Mesenchymal stem cell (in vitro differentiated cells and primary cell): ENCODE data around the gene ADCY1.
A peak's percentile ranks its signal among the peaks of the same experiment; 100 is the strongest.

Experiments used
- DNase-seq: peaks from one replicate; pipeline ENCODE4 v3.0.0-alpha.2; 2013
- H2AFZ ChIP-seq: one replicate; pipeline ENCODE4 v1.6.1; 2013; ENCODE audit warnings: low read depth, mild to moderate bottlenecking, control low read depth, inconsistent platforms, low read length, moderate library complexity
- H2AK5ac ChIP-seq: 2 replicates; pipeline ENCODE4 v1.6.1; 2013; ENCODE audit warnings: low read length, moderate library complexity, mild to moderate bottlenecking, inconsistent platforms; ENCODE audit not compliant: severe bottlenecking
- H2BK120ac ChIP-seq: one replicate; pipeline ENCODE4 v1.6.1; 2013; ENCODE audit warnings: low read depth, mild to moderate bottlenecking, inconsistent platforms, low read length, moderate library complexity
- H2BK12ac ChIP-seq, 2 experiments: one replicate each; pipeline ENCODE4 v1.6.1; 2013; ENCODE audit warnings: inconsistent platforms in 2 of 2, low read length in 2 of 2, mild to moderate bottlenecking in 2 of 2, moderate library complexity in 2 of 2, control low read depth in 1 of 2
- H2BK15ac ChIP-seq: one replicate; pipeline ENCODE4 v1.6.1; 2013; ENCODE audit warnings: mild to moderate bottlenecking, low read depth, inconsistent platforms; ENCODE audit not compliant: poor library complexity, severe bottlenecking
- H2BK5ac ChIP-seq: 2 replicates; pipeline ENCODE4 v1.6.1; 2013; ENCODE audit warnings: low read depth, mild to moderate bottlenecking, low read length, control low read depth, inconsistent platforms; ENCODE audit not compliant: poor library complexity, severe bottlenecking
- H3K14ac ChIP-seq, 2 experiments: one replicate each; pipeline ENCODE4 v1.6.1; 2013; ENCODE audit warnings: inconsistent platforms in 2 of 2, low read length in 2 of 2, control low read depth in 1 of 2, mild to moderate bottlenecking in 1 of 2, moderate library complexity in 1 of 2
- H3K18ac ChIP-seq, 2 experiments: one replicate each; pipeline ENCODE4 v1.6.1; 2013; ENCODE audit warnings: inconsistent platforms in 2 of 2, low read length in 2 of 2, control low read depth in 1 of 2, low read depth in 1 of 2, mild to moderate bottlenecking in 1 of 2
- H3K23ac ChIP-seq, 2 experiments: one replicate each; pipeline ENCODE4 v1.6.1; 2013; ENCODE audit warnings: inconsistent platforms in 2 of 2, low read length in 2 of 2, mild to moderate bottlenecking in 2 of 2, moderate library complexity in 2 of 2, control low read depth in 1 of 2
- H3K27ac ChIP-seq: 2 replicates; pipeline ENCODE4 v1.5.1; 2013; ENCODE audit warnings: mild to moderate bottlenecking, moderate library complexity, low read length, control low read depth, inconsistent platforms; ENCODE audit not compliant: poor library complexity, severe bottlenecking
- H3K27me3 ChIP-seq, 2 experiments: 2 replicates each; pipeline versions ENCODE4 v1.6.1 to v1.7.0; 2013; ENCODE audit warnings: low read length in 2 of 2, mild to moderate bottlenecking in 2 of 2, moderate library complexity in 2 of 2, control low read depth in 1 of 2, inconsistent platforms in 1 of 2; ENCODE audit not compliant: control insufficient read depth in 1 of 2, insufficient read depth in 1 of 2
- H3K36me3 ChIP-seq, 2 experiments: 2 replicates each; pipeline versions ENCODE4 v1.6.1 to v1.7.0; 2013; ENCODE audit warnings: low read length in 2 of 2, control low read depth in 1 of 2, inconsistent platforms in 1 of 2, low read depth in 1 of 2, mild to moderate bottlenecking in 1 of 2; ENCODE audit not compliant: insufficient read depth in 2 of 2, control insufficient read depth in 1 of 2
- H3K4ac ChIP-seq, 2 experiments: one replicate each; pipeline ENCODE4 v1.6.1; 2013; ENCODE audit warnings: inconsistent platforms in 2 of 2, low read length in 2 of 2, mild to moderate bottlenecking in 2 of 2, moderate library complexity in 2 of 2, control low read depth in 1 of 2, low read depth in 1 of 2
- H3K4me1 ChIP-seq: 2 replicates; pipeline ENCODE4 v1.6.1; 2013; ENCODE audit warnings: low read depth, low read length, control low read depth; ENCODE audit not compliant: control insufficient read depth, insufficient read depth
- H3K4me2 ChIP-seq: 2 replicates; pipeline ENCODE4 v1.6.1; 2013; ENCODE audit warnings: low read length, mild to moderate bottlenecking, inconsistent platforms; ENCODE audit not compliant: poor library complexity, severe bottlenecking
- H3K4me3 ChIP-seq, 2 experiments: 2 replicates each; pipeline versions ENCODE4 v1.5.1 to v1.7.0; 2013; ENCODE audit warnings: low read length in 2 of 2, mild to moderate bottlenecking in 2 of 2, control low read depth in 1 of 2, low read depth in 1 of 2; ENCODE audit not compliant: insufficient read depth in 1 of 2
- H3K79me1 ChIP-seq: replicated peaks from 2 replicates; pipeline ENCODE4 v1.6.1; 2013; ENCODE audit warnings: mild to moderate bottlenecking, control low read depth, low read length, inconsistent platforms; ENCODE audit not compliant: poor library complexity, severe bottlenecking
- H3K9ac ChIP-seq: 2 replicates; pipeline ENCODE4 v1.7.0; 2013; ENCODE audit warnings: mild to moderate bottlenecking, low read length, moderate library complexity
- H3K9me3 ChIP-seq: 2 replicates; pipeline ENCODE4 v1.7.0; 2013; ENCODE audit warnings: mild to moderate bottlenecking, low read length; ENCODE audit not compliant: control insufficient read depth
- H4K8ac ChIP-seq: one replicate; pipeline ENCODE4 v1.6.1; 2013; ENCODE audit warnings: inconsistent platforms, mild to moderate bottlenecking, low read length, moderate library complexity
- H4K91ac ChIP-seq: one replicate; pipeline ENCODE4 v1.6.1; 2013; ENCODE audit warnings: mild to moderate bottlenecking, low read length, inconsistent platforms
- WGBS: methylation state at CpG from one replicate; pipeline ENCODE4 v1.1.7; 2013; ENCODE audit warnings: mixed read lengths; 5-methylcytosine and 5-hydroxymethylcytosine counted together

The ADCY1 gene

DNA sequence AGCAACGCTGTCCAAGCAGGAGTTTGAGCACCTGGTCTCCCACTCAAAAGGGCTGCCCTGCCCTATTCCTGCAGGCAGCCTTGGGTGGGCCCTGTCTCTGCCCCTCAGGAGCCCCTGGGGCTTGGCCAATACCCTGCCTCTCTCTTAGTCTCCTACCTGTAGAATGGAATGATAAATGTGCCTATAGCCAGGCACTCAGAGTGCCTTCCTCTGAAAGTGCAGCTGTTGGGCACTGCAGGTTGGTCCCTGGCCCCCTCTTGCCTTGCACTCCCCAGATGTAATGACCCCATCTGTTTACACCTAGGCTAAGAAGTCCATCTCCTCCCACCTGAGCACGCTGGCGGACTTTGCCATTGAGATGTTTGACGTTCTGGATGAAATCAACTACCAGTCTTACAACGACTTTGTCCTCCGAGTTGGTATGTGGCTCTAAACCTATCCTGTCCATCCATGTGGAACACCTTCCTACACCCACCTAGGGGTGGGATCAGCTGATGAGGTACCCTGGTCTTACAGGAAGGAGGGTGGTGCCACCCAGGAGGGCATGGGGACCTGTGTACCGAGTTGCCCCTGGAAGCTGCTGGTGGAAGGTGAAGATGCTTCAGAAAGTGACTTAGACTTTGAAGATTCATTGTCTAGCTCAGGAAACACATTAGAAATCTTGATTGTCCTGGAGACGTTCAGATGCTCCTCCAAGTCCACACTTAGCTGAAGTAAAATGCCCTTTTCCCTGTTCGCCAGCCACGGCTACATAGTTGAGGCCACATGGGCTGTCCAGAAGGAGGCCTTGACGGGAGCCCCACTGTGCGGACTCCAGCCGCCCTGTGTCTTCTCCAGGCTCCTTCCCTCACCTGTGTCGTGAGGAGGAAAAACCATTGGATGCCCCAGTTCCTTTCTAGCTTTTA, 134.1 kb downstream of the ADCY1 start:
- Histone ChIP-seq H2BK120ac (no peak overlapping the region), H2BK12ac (no peak overlapping the region), H3K27ac (no peak overlapping the region), H2BK15ac (no peak overlapping the region), H3K4ac (no peak overlapping the region), H3K79me1 (no peaks in the 10 kb centered on the region), H3K27me3 (peaks cover 0 to 35% of the 10 kb centered on the region in 2 experiments), H2BK5ac (no peak overlapping the region), H4K91ac (no peak overlapping the region), H3K23ac (no peak overlapping the region), H3K9me3 (no peaks in the 10 kb centered on the region), H4K8ac (no peak overlapping the region), H3K18ac (no peak overlapping the region), H2AK5ac (no peak overlapping the region), H3K36me3 (no peaks in the 10 kb centered on the region), H3K4me2 (no peak overlapping the region), H3K9ac (no peak overlapping the region), H3K4me1 (no peaks in the 10 kb centered on the region), H3K4me3 (no peak overlapping the region), H2AFZ (no peak overlapping the region), H3K14ac (no peak overlapping the region)
- 94% methylated on average over 13 of the region's 14 CpGs for WGBS
- no peak for DNase-seq

DNA sequence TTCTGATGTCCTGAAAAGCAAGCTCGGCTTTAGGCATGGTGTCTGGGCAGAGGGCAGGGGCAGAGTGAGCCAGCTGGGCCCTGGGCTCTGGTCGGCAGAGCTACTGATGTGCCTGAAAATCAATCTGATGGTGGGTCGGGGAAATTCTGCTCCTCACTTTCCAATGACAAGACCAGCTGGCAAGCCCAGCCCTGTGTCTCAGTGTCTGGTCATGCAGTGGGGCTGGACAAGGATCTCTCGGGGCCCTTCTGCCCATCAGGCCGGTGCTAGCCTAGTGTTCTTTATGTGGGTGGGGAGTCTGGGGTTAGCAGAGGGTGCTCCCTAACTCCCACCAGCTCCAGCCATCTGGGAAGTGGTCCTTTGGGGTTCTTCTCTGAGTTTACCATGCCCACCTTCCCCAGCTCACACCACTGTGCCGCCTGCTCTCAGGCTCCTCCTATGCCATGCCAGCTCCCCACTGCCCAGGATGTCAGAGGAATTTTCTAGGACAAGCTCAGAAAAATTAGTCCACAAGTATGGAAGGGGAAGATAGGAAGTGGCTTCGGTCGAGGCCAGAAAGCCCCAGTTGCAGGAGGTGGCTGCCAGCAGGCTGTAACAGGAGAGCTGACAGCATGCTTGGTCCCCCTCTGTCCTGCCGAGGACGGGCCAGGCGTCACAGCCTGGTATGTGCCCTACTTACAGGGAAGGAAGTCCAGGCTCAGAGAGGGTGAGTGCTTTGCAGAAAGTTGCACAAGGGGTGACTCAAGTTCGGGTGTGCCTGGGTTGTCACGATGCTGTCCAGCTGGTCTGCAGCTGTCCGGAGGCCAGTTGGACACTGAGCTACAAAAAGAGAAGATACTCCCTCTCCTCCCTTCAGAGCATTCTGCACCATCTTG, 135.2 kb downstream of the ADCY1 start:
- 75% methylated on average over 12 of the region's 14 CpGs for WGBS

DNA sequence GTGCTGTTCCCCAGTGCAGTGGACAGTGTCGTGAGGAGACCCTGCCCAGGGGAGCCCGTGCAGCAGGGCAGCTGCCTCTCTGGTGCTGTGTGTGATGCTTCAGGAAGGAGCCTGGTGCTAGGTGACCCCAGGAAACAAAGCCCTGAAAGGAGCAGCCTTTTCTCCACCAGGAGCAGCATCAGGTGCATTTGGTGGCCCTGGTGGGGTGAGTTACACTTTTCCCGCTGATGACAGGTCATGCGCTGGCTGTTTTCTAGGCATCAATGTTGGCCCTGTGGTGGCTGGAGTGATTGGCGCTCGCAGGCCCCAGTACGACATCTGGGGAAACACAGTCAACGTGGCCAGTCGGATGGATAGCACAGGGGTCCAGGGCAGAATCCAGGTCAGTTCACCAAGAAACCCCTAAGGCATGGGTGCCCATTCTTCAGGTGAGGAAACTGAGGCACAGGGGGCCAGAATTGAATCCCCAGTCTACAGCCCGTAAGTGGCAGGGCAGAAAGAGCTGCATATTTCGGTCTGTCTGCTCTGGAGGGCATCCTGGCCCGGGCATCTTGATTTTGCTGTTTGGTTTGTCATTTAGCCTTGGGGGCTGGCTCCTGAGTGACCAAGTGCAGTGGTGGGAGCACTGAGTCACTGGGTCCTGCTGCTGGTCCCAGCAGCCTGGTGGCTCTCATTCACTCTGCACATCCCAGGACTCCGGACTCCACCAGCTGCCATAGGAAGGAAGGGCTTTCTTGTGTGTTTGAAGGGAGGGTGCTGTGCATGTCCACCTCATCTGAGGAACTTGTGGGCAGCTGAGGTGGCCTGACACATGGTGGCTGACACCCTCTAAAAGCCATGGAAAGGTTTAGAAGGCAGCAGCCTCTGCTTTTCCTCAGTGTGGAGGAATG, 136.3 kb downstream of the ADCY1 start:
- no peak overlapping the region for H2AK5ac ChIP-seq
- H4K8ac ChIP-seq, result no peak overlapping the region
- 91% methylated on average over 13 of the region's 13 CpGs for WGBS
- H3K14ac ChIP-seq, result no peak overlapping the region
- H3K9me3 ChIP-seq, result no peaks in the 10 kb centered on the region
- no peaks in the 10 kb centered on the region for H3K79me1 ChIP-seq
- H4K91ac ChIP-seq, result no peak overlapping the region
- peaks cover 0 to 3% of the 10 kb centered on the region in 2 experiments for H3K36me3 ChIP-seq
- H3K27ac ChIP-seq, result no peak overlapping the region
- DNase-seq, result peak; percentile 20
- H2BK5ac ChIP-seq, result no peak overlapping the region
- no peak overlapping the region for H2BK12ac ChIP-seq
- no peak overlapping the region for H3K4me3 ChIP-seq
- peak overlapping the region in 1 of 2 experiments; percentile 21 for H3K18ac ChIP-seq
- H3K9ac ChIP-seq, result peak overlapping the region; percentile 23
- H3K23ac ChIP-seq, result no peak overlapping the region
- no peak overlapping the region for H2AFZ ChIP-seq
- peak overlapping the region in 1 of 2 experiments; percentile 12 for H3K4ac ChIP-seq
- no peak overlapping the region for H2BK15ac ChIP-seq
- peaks cover 1% of the 10 kb centered on the region for H3K4me1 ChIP-seq
- H3K4me2 ChIP-seq, result no peak overlapping the region
- no peak overlapping the region for H2BK120ac ChIP-seq
- H3K27me3 ChIP-seq, result peaks cover 0 to 48% of the 10 kb centered on the region in 2 experiments

More for the DNA sequence above, 135.2 kb downstream of the ADCY1 start:
- Histone ChIP-seq H3K79me1 (no peaks in the 10 kb centered on the region), H3K36me3 (no peaks in the 10 kb centered on the region), H3K23ac (no peak overlapping the region), H2AK5ac (no peak overlapping the region), H3K4me1 (peaks cover 1% of the 10 kb centered on the region), H3K18ac (peak overlapping the region in 1 of 2 experiments; percentile 9), H2BK12ac (no peak overlapping the region), H3K4ac (no peak overlapping the region), H3K27ac (no peak overlapping the region), H3K14ac (no peak overlapping the region), H3K27me3 (peaks cover 0 to 41% of the 10 kb centered on the region in 2 experiments), H4K8ac (no peak overlapping the region), H2BK5ac (no peak overlapping the region), H2AFZ (no peak overlapping the region), H3K9me3 (no peaks in the 10 kb centered on the region), H3K4me2 (no peak overlapping the region), H3K4me3 (no peak overlapping the region), H2BK120ac (no peak overlapping the region), H3K9ac (peak overlapping the region; percentile 23), H2BK15ac (no peak overlapping the region), H4K91ac (no peak overlapping the region)
- peak; percentile 83 for DNase-seq
